Measurements from ENCODE around the gene RAB37.

Gene RAB37

GRCh38 chr17:74764751-74765286 is 27.8 kb downstream of the RAB37 start:
- no peak for DNase-seq

- no peak for DNase-seq
Observed at GRCh38 chr17:74766413-74766812, 29.4 kb downstream of the RAB37 start.

GRCh38 chr17:74767111-74767516 is 30.1 kb downstream of the RAB37 start:
- DNase-seq, result no peak

DNA sequence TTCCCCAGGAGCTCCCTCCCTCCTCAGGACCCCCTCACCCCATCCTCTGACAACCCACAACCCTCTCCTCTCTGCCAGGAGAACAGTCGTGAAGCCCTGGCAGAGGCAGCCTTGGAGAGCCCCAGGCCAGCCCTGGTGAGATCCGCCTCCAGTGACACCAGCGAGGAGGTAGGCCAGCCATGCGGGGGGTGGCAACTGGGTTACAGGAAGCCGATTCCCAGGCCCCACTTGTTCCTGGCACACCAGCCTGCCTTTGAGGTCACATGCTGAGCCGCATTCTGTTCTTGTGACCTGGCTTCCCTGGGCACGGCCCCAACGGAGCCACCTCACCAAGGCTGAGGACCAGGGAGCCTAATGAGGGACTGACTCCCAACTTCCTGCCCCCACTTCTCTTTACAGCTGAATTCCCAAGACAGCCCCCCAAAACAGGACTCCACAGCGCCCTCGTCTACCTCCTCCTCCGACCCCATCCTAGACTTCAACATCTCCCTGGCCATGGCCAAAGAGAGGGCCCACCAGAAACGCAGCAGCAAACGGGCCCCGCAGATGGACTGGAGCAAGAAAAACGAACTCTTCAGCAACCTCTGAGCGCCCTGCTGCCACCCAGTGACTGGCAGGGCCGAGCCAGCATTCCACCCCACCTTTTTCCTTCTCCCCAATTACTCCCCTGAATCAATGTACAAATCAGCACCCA is 31.2 kb downstream of the RAB37 start:
- DNase-seq, result no peak

GRCh38 chr17:74768763-74769114 is 31.7 kb downstream of the RAB37 start:
- DNase-seq, result no peak

- no peak for DNase-seq
Observed at GRCh38 chr17:74769266-74769855, 32.3 kb downstream of the RAB37 start.

DNA sequence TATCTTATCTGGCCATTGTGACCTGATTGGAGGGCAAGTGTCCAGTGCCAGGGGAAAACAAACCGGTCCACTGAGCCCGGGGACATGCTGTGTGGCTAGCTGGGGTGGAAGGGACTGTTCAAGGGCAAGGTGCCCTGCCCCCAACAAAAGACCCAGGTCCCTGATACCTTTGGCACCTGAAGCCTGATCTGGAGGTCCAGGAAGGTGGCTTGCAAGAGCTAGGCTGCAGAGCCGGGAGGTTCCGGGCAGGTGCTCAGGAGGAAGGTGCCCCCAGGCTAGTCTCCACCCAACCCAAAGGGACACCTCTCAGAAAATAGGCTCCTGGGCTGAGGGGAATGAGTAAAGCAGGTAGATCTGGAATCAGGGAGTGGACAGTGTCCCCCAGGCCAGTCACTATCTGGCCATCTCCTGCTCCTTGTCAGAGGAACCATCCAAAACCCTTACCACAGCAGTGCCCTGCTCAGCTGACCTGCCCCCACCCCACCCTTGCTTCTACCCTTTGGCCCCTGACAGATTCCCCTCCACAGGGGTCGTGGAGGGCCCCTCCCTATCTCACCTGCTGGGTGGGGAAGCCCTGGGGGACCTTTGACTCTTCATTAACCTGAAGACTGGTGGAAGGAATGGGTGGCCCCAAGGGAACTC is 32.9 kb downstream of the RAB37 start:
- DNase-seq, result no peak

DNA sequence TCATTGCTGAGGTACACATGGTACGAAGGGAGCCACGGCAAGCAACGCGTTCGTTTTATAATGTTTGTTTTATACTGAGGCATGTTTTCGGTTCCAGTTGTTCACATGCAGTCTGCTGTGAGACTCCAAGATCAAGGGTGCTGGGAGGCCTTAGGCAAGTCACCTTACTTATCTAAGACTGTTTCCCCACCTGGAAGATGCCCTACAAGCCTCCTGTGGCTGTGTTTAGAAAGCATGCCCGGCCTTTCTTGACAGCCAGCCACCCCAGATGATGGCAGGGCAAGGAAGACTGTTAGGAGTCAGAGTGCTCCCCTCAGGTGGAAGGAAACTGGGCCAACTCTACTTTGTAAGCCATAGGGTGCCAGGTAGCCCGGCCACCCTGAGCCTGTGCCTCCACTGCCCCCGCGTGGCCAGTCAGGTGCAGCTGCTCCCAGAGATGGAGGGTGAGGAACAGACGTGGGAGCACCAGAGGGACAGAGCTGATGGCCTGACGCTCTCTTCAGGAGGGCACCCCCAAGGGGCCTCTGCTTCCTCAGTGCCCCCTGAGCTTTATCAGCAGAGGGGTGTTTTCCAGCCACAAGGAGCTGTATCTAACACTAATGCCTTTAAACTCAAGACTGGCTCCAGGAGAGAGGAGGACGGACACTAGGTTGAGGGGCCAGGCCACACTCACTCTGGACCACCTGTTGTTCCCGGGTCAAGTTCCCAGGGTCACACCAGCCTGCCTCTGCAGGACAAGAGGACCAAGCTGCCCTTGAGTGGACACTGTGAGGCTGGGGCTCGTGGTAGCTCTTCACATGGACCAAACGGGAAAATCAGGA is 33.7 kb downstream of the RAB37 start:
- peak; percentile 74 for DNase-seq

GRCh38 chr17:74771319-74771914 is 34.4 kb downstream of the RAB37 start:
- DNase-seq, result no peak

- DNase-seq, result no peak
Observed at GRCh38 chr17:74772053-74772452, 35.0 kb downstream of the RAB37 start.

DNA sequence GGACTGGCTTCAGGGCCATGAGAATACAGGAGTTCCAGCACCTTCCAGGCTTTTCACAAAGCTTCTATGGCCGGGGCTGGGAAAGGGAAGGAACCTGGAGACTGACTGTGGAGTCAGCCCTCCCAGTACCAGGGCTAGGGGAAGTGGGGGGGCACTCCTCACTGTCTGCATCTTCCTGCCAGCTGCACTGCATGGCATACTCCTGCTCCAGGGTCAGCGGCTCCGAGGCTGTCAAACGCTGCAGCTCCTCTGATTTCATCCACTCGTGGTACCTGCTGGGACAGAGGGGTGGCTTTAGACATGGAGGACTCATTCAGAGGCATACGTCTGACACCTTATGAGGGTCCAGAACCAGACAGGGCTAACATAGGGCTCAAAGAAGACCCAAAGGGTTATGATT is 36.4 kb downstream of the RAB37 start:
- no peak for DNase-seq

DNA sequence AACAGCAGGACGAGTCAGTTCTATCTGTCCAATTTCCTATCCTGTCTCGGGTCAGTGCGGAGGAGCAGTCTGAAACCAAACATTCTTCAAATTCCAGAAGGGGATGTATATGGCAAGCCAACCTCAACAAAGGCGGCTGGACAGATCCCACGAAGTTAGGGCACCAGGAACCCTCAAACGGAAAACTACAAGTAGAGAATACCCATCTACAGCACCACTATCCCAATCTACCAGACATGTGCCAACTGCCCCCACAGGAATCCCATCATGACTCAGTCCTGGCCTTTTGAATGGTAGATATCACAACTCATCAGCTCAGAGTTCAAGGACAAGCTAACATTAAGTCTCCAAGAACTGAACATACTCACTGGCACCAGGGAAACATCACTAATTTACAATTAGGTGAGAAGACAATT is 36.8 kb downstream of the RAB37 start:
- DNase-seq, result no peak

DNA sequence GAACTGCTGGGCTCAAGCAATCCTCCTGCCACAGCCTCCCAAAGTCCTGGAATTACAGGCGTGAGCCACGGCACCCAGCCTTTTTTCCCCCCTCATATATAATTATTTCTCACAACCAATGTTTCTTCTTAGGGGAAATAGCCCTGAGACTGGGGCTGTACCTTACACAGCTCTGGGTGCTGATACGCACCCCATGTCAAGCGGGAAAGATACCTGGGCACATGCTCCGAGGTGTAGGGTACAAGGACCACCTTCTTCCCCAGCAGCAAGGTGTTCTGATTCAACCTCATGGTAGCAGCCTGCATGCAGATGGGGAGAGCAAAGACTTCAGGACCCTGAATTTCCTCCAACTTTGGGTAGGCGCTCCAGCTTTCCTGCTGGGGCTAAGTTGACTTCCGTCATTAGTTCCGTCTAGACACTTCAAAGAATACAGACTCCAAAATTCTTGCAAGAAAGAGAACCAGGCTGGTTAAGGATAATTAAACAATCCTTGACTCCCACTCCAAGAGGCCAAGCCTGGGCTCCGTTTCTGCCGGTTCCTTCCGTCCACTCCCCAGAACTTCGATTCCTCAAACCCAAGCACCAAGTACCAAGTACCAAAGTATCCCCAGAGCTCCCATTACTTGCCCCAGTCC is 38.5 kb downstream of the RAB37 start:
- DNase-seq, result no peak

GRCh38 chr17:74776044-74776962 is 39.2 kb downstream of the RAB37 start, which contains the start of gene NAT9:
NAT9 (minus strand) TSS chr17:74776345; CDS start chr17:74775698, 647 bp downstream.
- peak; percentile 97 for DNase-seq

DNA sequence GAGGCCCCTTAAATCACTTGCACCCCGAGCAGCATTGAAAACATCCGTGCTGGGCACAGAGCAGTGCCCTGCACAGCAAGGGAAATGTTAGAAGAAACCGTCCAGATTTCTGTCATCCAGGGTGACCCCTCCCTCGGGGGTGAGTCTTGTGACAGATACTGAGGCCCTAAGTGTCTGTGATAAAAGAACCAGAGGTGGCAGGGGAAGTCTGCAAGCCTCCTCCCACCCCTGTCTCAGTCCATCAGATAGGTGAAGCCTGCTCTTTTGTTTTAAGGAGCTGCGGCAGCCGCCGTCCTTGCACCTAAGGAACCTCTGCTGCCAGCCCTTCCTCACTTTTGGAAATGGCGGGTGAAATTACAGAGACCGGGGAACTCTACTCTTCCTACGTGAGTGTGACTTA is 39.9 kb downstream of the RAB37 start:
- no peak for DNase-seq

- no peak for DNase-seq
Observed at GRCh38 chr17:74777901-74778515, 41.0 kb downstream of the RAB37 start.

DNA sequence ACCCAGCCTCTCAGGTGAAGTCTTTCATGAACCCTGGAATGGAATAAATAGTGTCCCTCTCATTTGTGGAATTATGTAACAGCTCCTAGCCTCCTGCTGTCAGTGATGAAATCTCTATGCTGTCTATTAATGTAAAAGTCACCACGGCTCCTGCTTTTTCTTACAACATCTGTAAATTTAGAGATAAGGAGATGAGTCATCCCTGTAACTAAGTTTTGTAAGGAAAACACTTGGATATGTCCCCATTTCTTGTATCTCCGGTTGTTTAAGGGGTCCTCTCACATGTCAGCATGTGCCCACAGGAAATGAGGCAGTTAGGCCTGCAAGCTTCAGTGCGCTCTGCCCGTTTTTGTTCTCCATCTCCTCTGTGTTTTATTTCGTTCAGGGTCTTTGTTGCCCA is 41.9 kb downstream of the RAB37 start:
- no peak for DNase-seq

- no peak for DNase-seq
Observed at GRCh38 chr17:74779501-74779900, 42.4 kb downstream of the RAB37 start.

DNA sequence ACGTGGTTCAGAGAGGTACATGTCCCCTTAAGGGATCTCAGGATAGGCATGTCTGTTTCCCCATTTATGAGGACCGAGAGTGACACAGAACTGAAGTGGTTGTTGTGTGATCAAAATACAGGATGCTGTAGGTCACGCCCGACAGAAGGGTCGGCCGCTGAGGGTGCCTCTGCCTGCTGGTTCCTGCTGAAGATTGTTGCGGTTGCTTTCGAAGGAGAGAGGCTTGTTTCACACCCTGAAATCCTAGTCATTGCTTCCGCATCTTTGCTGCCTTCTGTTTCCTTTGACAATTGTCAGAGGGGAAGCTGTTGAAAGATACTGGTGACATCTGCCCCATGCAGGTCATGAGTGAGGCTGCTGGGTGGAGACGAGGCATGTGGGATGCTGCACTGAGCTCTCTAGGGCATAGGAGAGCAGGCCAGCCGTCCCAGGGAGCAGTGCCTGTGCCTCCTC is 42.9 kb downstream of the RAB37 start:
- peak; percentile 82 for DNase-seq

DNA sequence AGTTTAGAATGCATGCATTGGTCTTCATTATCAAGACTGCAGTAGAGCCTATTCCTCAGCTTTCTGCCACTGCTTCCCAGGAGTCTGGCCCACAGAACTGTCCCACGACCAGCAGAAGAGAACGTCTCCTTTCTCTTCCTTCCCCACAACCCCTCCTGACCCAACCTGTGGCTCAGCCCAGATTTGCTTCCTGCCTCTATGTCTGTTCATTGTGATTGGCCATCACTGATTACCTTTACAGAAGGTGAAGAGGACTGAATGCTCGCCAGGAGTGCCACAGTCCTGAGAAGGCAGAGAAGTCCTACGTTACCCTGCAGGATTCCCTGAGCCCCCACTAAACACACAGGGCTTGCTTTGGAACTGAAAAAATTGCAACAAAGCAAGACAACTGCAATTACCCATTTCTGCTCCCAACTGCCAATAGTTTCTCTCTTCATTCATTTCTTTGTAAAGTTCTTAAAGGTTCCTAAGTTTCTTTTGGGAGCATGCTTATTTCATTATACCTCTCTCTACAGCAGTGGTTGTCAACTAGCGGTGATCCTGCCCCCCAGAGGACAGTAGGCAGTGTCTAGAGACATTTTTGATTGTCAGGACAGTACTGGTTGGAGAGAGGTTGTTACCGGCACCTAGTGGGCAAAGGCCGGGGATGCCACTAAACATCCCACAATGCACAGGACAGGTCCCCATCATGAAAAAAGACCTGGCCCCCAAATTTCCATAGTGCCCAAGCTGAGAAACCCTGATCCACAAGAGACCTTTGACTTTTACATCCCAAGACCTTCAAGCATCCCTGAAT is 43.6 kb downstream of the RAB37 start:
- peak; percentile 43 for DNase-seq
